DMS 273 (cell line): ENCODE measurements around the gene LRRN4.

Source experiments
- DNase-seq: peaks from one replicate; lab custom pipeline; 2025; ENCODE audit not compliant: unreplicated experiment; lab: John Stamatoyannopoulos, UW

The LRRN4 gene

GRCh38 chr20:6053776-6054688, at the start of gene LRRN4:
LRRN4 (minus strand) TSS chr20:6054060; CDS start chr20:6052799, 1,261 bp downstream.
- DNase-seq = peak; percentile 80

- no peak for DNase-seq
Observed at GRCh38 chr20:6103301-6103700, 49.4 kb upstream of the LRRN4 start.

GRCh38 chr20:6101346-6101745, 47.5 kb upstream of the LRRN4 start:
- DNase-seq = no peak

GRCh38 chr20:6100246-6100645, 46.4 kb upstream of the LRRN4 start:
- no peak for DNase-seq

- DNase-seq = no peak
Observed at GRCh38 chr20:6099819-6100218, 46.0 kb upstream of the LRRN4 start.

- no peak for DNase-seq
Observed at GRCh38 chr20:6095409-6095808, 41.5 kb upstream of the LRRN4 start.

GRCh38 chr20:6094565-6094964, 40.7 kb upstream of the LRRN4 start:
- no peak for DNase-seq

GRCh38 chr20:6094063-6094462, 40.2 kb upstream of the LRRN4 start:
- DNase-seq = no peak

- DNase-seq = no peak
Observed at GRCh38 chr20:6091661-6092060, 37.8 kb upstream of the LRRN4 start.

- DNase-seq = no peak
Observed at GRCh38 chr20:6086868-6087267, 33.0 kb upstream of the LRRN4 start.

- no peak for DNase-seq
Observed at GRCh38 chr20:6083926-6084325, 30.1 kb upstream of the LRRN4 start.

- no peak for DNase-seq
Observed at GRCh38 chr20:6081236-6081635, 27.4 kb upstream of the LRRN4 start.

- no peak for DNase-seq
Observed at GRCh38 chr20:6079016-6079415, 25.2 kb upstream of the LRRN4 start.

- DNase-seq = peak; percentile 94
Observed at GRCh38 chr20:6075428-6076219, 21.8 kb upstream of the LRRN4 start.

GRCh38 chr20:6074784-6075183, 20.9 kb upstream of the LRRN4 start:
- no peak for DNase-seq

- DNase-seq = peak; percentile 44
Observed at GRCh38 chr20:6074145-6074561, 20.3 kb upstream of the LRRN4 start.

GRCh38 chr20:6070829-6071695, 17.2 kb upstream of the LRRN4 start:
- no peak for DNase-seq

GRCh38 chr20:6069669-6070068, 15.8 kb upstream of the LRRN4 start:
- DNase-seq = no peak

GRCh38 chr20:6067763-6068318, 14.0 kb upstream of the LRRN4 start:
- DNase-seq = no peak

- DNase-seq = no peak
Observed at GRCh38 chr20:6066582-6066981, 12.7 kb upstream of the LRRN4 start.

- DNase-seq = no peak
Observed at GRCh38 chr20:6061544-6061943, 7.7 kb upstream of the LRRN4 start.
